Keratinocyte (primary cell): ENCODE results near the gene TMEM204. TPM values are rescaled to one million over a fixed set of nuclear protein-coding genes. Genes with fewer than 3 reads are reported as not detected.

ENCODE experiments used
- DNase-seq: peaks from one replicate; pipeline ENCODE4 v3.0.0-alpha.2; 2011; ENCODE audit warnings: low read depth, missing footprints, low spot score
- FAIRE-seq: peaks from 2 replicates; lab custom pipeline; 2011; peaks lifted over from hg19 to GRCh38; lab: Jason Lieb, UNC
- H2AFZ ChIP-seq: 2 replicates; pipeline ENCODE4 v1.6.0; 2012; ENCODE audit warnings: low read length, control low read depth, inconsistent platforms; ENCODE audit not compliant: control insufficient read depth
- H3K27ac ChIP-seq: 2 replicates; pipeline ENCODE4 v1.5.1; 2011; ENCODE audit warnings: low read length; ENCODE audit not compliant: control insufficient read depth, insufficient read depth
- H3K27me3 ChIP-seq: 3 replicates; pipeline ENCODE4 v1.6.0; 2011; ENCODE audit warnings: low read length; ENCODE audit not compliant: control insufficient read depth, insufficient read depth; ENCODE audit errors: extremely low read depth
- H3K36me3 ChIP-seq, 2 experiments: 2 replicates in 1 of 2; 3 replicates in 1 of 2; pipeline ENCODE4 v1.5.1; 2011; ENCODE audit warnings: low read length in 2 of 2, mild to moderate bottlenecking in 1 of 2; ENCODE audit not compliant: control insufficient read depth in 2 of 2, insufficient read depth in 2 of 2; ENCODE audit errors: extremely low read depth in 1 of 2
- H3K4me1 ChIP-seq: 3 replicates; pipeline ENCODE4 v1.5.1; 2011; ENCODE audit warnings: low read length; ENCODE audit not compliant: control insufficient read depth, insufficient read depth; ENCODE audit errors: extremely low read depth
- H3K4me2 ChIP-seq: 3 replicates; pipeline ENCODE4 v1.6.0; 2011; ENCODE audit warnings: low read depth, low read length; ENCODE audit not compliant: control insufficient read depth, insufficient read depth; ENCODE audit errors: extremely low read depth
- H3K4me3 ChIP-seq, 3 experiments: fragments of 200-600 bp in 1 of 3; sonication (generic) in 1 of 3; 2 replicates in 2 of 3; 3 replicates in 1 of 3; pipeline ENCODE4 v1.5.1; 2011 to 2016; ENCODE audit warnings: low read length in 3 of 3, mild to moderate bottlenecking in 3 of 3, control low read depth in 2 of 3, inconsistent platforms in 1 of 3, low read depth in 1 of 3, mixed read lengths in 1 of 3, mixed run types in 1 of 3, moderate library complexity in 1 of 3; ENCODE audit not compliant: control insufficient read depth in 2 of 3, insufficient read depth in 2 of 3; ENCODE audit errors: extremely low read depth in 1 of 3
- H3K79me2 ChIP-seq: 2 replicates; pipeline ENCODE4 v1.6.0; 2012; ENCODE audit warnings: low read length; ENCODE audit not compliant: control insufficient read depth, insufficient read depth
- H3K9ac ChIP-seq: 3 replicates; pipeline ENCODE4 v1.6.0; 2011; ENCODE audit warnings: low read length; ENCODE audit not compliant: control insufficient read depth, insufficient read depth; ENCODE audit errors: extremely low read depth
- H3K9me1 ChIP-seq: 3 replicates; pipeline ENCODE4 v1.6.0; 2011; ENCODE audit warnings: low read length; ENCODE audit not compliant: control insufficient read depth, insufficient read depth; ENCODE audit errors: extremely low read depth
- H3K9me3 ChIP-seq: 2 replicates; pipeline ENCODE4 v1.5.1; 2012; ENCODE audit warnings: low read depth, low read length; ENCODE audit not compliant: control insufficient read depth
- H4K20me1 ChIP-seq: 3 replicates; pipeline ENCODE4 v1.6.0; 2011; ENCODE audit warnings: low read length; ENCODE audit not compliant: control insufficient read depth, insufficient read depth; ENCODE audit errors: extremely low read depth
- CTCF ChIP-seq, 3 experiments: IDR thresholded peaks in 1 of 3; conservative IDR thresholded peaks in 1 of 3; optimal IDR thresholded peaks in 1 of 3; 2 replicates in 2 of 3; 3 replicates in 1 of 3; pipeline versions ENCODE3 to v1.5.1; 2011; ENCODE audit warnings: low read length in 3 of 3, mild to moderate bottlenecking in 3 of 3, moderate library complexity in 2 of 3, control low read depth in 1 of 3, inconsistent platforms in 1 of 3; ENCODE audit not compliant: insufficient read depth in 2 of 3; ENCODE audit errors: extremely low read depth in 1 of 3
- EZH2 ChIP-seq: IDR thresholded peaks from one replicate; pipeline ENCODE4 v1.6.1; 2012; ENCODE audit warnings: inconsistent platforms, mild to moderate bottlenecking, low read length, moderate library complexity
- dilution Hi-C: fragments of 300-500 bp; cut with MboI; formaldehyde crosslinking; loops from one replicate; pipeline ENCODE4 v1.7.0; 2020; ENCODE audit warnings: low sequenced_read_pairs; ENCODE audit not compliant: extremely low pct_ligation_motif_present
- polyA plus RNA-seq, 5 experiments: library from polyadenylated mRNA; depleted of rRNA in 3 of 5; stranded (reverse) in 3 of 5; stranded (forward) in 1 of 5; unstranded in 1 of 5; fragments of >200 nt; gene quantifications; 1 replicate in 1 of 5; 2 replicates in 3 of 5; 3 replicates in 1 of 5; pipeline versions ENCODE4 v1.2.1 to v1.2.3, GENCODE V29; 2011 to 2012; ENCODE audit warnings: missing spikeins in 2 of 5, low read depth in 1 of 5, low replicate concordance in 1 of 5

TMEM204 gene
- polyA plus RNA-seq, 1 donor (not counting 4 experiments of a cell fraction or from before 2014, with no cell fraction given) = 1.0 TPM

GRCh38 chr16:1557074-1557473 is 23.6 kb downstream of the TMEM204 start:
- Histone ChIP-seq H3K27me3 (no peaks in the 10 kb centered on the region), H3K79me2 (no peaks in the 10 kb centered on the region), H4K20me1 (no peaks in the 10 kb centered on the region), H3K9ac (no peak overlapping the region), H3K36me3 (peaks cover 2 to 17% of the 10 kb centered on the region in 2 experiments), H3K4me1 (peaks cover 3% of the 10 kb centered on the region), H2AFZ (no peak overlapping the region), H3K9me3 (no peaks in the 10 kb centered on the region), H3K9me1 (peaks cover 2% of the 10 kb centered on the region), H3K27ac (no peak overlapping the region), H3K4me3 (no peak overlapping the region), H3K4me2 (no peak overlapping the region)
- FAIRE-seq = no peak
- no peak for DNase-seq
- TF ChIP-seq EZH2 (no peak), CTCF (optimal IDR thresholded peaks at IDR 0.05 in 1 of 3, IDR thresholded peaks at IDR 0.05 in 1 of 3, conservative IDR thresholded peaks at IDR 0.05 in 1 of 3; ENCODE audit: extremely low read depth in 1 of 3, insufficient read depth in 2 of 3, low read length in 3 of 3) (no peak)
- dilution Hi-C loops = no loop called here

GRCh38 chr16:1557576-1557975 is 24.1 kb downstream of the TMEM204 start:
- Histone ChIP-seq H3K36me3 (peaks cover 2 to 17% of the 10 kb centered on the region in 2 experiments), H3K4me3 (no peak overlapping the region), H3K4me1 (peaks cover 3% of the 10 kb centered on the region), H3K79me2 (no peaks in the 10 kb centered on the region), H4K20me1 (no peaks in the 10 kb centered on the region), H3K9ac (no peak overlapping the region), H3K9me1 (peaks cover 2% of the 10 kb centered on the region), H3K27me3 (no peaks in the 10 kb centered on the region), H3K27ac (no peak overlapping the region), H3K4me2 (no peak overlapping the region), H2AFZ (no peak overlapping the region), H3K9me3 (no peaks in the 10 kb centered on the region)
- FAIRE-seq = no peak
- DNase-seq = no peak
- TF ChIP-seq EZH2 (no peak), CTCF (optimal IDR thresholded peaks at IDR 0.05 in 1 of 3, IDR thresholded peaks at IDR 0.05 in 1 of 3, conservative IDR thresholded peaks at IDR 0.05 in 1 of 3; ENCODE audit: extremely low read depth in 1 of 3, insufficient read depth in 2 of 3, low read length in 3 of 3) (no peak)
- dilution Hi-C loops = no loop called here
